ENCODE measurements around the gene SMOC2. TPM values are rescaled to one million over a fixed set of nuclear protein-coding genes. Genes with fewer than 3 reads are reported as not detected.

SMOC2 gene
- polyA plus RNA-seq, 1 donor (not counting 4 experiments of a cell fraction or from before 2014, with no cell fraction given): 1.1 TPM

DNA sequence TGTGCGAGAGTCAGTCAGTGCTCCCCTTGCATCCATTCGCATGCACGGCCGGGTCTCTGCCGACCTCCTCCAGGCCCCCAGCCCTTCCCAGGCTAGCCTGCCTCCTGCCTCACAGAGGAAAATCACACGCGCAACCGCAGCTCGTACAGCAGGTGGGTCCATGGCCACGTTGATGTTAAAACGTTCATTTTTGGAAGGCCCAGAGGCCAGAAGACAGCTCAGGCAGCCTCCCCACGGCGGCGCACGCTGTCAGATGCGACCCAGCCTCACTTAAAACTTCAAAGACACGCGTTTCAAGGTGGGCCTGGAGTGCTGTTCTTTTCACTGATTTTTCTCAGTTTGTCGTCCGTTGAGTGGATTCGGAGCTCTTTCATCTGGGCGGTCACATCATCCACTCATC is 276.5 kb downstream of the SMOC2 start:
- dilution Hi-C loops (cut with MboI; ENCODE audit: extremely low pct_ligation_motif_present, low sequenced_read_pairs): no loop called here
- FAIRE-seq (no peak), DNase-seq (ENCODE audit: low read depth, low spot score) (no peak)
- H3K4me1 ChIP-seq (ENCODE audit: control insufficient read depth, extremely low read depth, insufficient read depth, low read length): no peaks in the 10 kb centered on the region
- no peak for TF ChIP-seq EZH2 (IDR thresholded peaks at IDR 0.05; ENCODE audit: low read length)
- TF ChIP-seq, protein P1, sequence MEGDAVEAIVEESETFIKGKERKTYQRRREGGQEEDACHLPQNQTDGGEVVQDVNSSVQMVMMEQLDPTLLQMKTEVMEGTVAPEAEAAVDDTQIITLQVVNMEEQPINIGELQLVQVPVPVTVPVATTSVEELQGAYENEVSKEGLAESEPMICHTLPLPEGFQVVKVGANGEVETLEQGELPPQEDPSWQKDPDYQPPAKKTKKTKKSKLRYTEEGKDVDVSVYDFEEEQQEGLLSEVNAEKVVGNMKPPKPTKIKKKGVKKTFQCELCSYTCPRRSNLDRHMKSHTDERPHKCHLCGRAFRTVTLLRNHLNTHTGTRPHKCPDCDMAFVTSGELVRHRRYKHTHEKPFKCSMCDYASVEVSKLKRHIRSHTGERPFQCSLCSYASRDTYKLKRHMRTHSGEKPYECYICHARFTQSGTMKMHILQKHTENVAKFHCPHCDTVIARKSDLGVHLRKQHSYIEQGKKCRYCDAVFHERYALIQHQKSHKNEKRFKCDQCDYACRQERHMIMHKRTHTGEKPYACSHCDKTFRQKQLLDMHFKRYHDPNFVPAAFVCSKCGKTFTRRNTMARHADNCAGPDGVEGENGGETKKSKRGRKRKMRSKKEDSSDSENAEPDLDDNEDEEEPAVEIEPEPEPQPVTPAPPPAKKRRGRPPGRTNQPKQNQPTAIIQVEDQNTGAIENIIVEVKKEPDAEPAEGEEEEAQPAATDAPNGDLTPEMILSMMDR (optimal IDR thresholded peaks at IDR 0.05 in 1 of 3, IDR thresholded peaks at IDR 0.05 in 1 of 3, conservative IDR thresholded peaks at IDR 0.05 in 1 of 3; ENCODE audit: extremely low read depth in 1 of 3, insufficient read depth in 2 of 3, low read length in 3 of 3): no peak
- no peaks in the 10 kb centered on the region for H3K9me1 ChIP-seq (ENCODE audit: control insufficient read depth, extremely low read depth, insufficient read depth, low read length)
- H3K9ac ChIP-seq (ENCODE audit: control insufficient read depth, extremely low read depth, insufficient read depth, low read length): no peak overlapping the region
- H3K9me3 ChIP-seq (ENCODE audit: control insufficient read depth, low read depth, low read length): peaks cover 13% of the 10 kb centered on the region
- H2AFZ ChIP-seq (ENCODE audit: control insufficient read depth, low read length): no peak overlapping the region
- H3K36me3 ChIP-seq (ENCODE audit: control insufficient read depth in 2 of 2, extremely low read depth in 1 of 2, insufficient read depth in 2 of 2, low read length in 2 of 2): no peaks in the 10 kb centered on the region
- no peak overlapping the region for H3K27ac ChIP-seq (ENCODE audit: control insufficient read depth, insufficient read depth, low read length)
- H3K27me3 ChIP-seq (ENCODE audit: control insufficient read depth, extremely low read depth, insufficient read depth, low read length): no peaks in the 10 kb centered on the region
- no peak overlapping the region for H3K4me3 ChIP-seq (ENCODE audit: control insufficient read depth in 2 of 3, extremely low read depth in 1 of 3, insufficient read depth in 2 of 3, low read depth in 1 of 3, low read length in 3 of 3)
- no peaks in the 10 kb centered on the region for H4K20me1 ChIP-seq (ENCODE audit: control insufficient read depth, extremely low read depth, insufficient read depth, low read length)
- H3K4me2 ChIP-seq (ENCODE audit: control insufficient read depth, extremely low read depth, insufficient read depth, low read depth, low read length): no peak overlapping the region
- H3K79me2 ChIP-seq (ENCODE audit: control insufficient read depth, insufficient read depth, low read length): no peaks in the 10 kb centered on the region

Other genes with a start within 250 kb of the SMOC2 start
- 0.09 to 0.19 TPM (median 0.15 TPM) in 3 replicates for gene DACT2, start 121.4 kb upstream of the SMOC2 start, polyA plus RNA-seq